PFSK-1 (cell line): Measurements from ENCODE around the gene ODR4.

ENCODE experiments used
- FOXP2 ChIP-seq: optimal IDR thresholded peaks from 2 replicates; pipeline ENCODE3; 2011; ENCODE audit warnings: borderline replicate concordance, control low read depth, inconsistent platforms; ENCODE audit not compliant: insufficient read depth; ENCODE audit errors: extremely low read length, extremely low read depth
- POLR2AphosphoS5 ChIP-seq: IDR thresholded peaks from 2 replicates; pipeline ENCODE4 v1.6.1; 2012; ENCODE audit warnings: low read depth, mild to moderate bottlenecking, control low read depth, low read length, moderate library complexity
- SIN3A ChIP-seq: IDR thresholded peaks from 2 replicates; pipeline ENCODE4 v1.6.1; 2012; ENCODE audit warnings: mild to moderate bottlenecking, low read length, moderate library complexity, borderline replicate concordance; ENCODE audit not compliant: insufficient read depth
- TAF1 ChIP-seq: IDR thresholded peaks from 2 replicates; pipeline ENCODE4 v1.6.1; 2012; ENCODE audit warnings: low read length, control low read depth, borderline replicate concordance; ENCODE audit not compliant: insufficient read depth

DNA sequence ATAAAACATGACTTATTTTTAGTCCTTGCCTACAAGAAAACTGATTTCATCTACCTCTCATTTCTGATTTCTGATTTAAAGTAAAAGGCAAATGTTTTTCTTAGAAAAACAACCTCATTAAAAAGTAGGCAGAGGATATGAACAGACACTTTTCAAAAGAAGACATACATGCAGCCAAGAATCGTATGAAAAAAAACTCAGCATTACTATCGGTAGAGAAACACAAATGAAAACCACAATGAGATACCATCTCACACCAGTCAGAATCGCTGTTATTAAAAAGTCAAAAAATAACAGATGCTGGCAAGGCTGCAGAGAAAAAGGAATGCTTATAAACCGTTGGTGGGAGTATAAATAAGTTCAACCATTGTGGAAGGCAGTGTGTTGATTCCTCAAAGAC is 16.2 kb downstream of the ODR4 start:
- TF ChIP-seq FOXP2 (no peak), POLR2AphosphoS5 (no peak), SIN3A (no peak), TAF1 (no peak)
